Activated T-helper 1 cell treated with anti-CD3 and anti-CD28 coated beads, Interleukin-2, amount 50 U/mL, for 16 hours (primary cell): ENCODE data around the gene CANT1.
A peak's percentile ranks its signal among the peaks of the same experiment; 100 is the strongest.

Source experiments
- DNase-seq, 2 donors: peaks; one replicate each; pipeline ENCODE4 v3.0.0-alpha.2; 2020; ENCODE audit warnings: low read depth in 1 of 2, low spot score in 1 of 2

Gene CANT1

DNA sequence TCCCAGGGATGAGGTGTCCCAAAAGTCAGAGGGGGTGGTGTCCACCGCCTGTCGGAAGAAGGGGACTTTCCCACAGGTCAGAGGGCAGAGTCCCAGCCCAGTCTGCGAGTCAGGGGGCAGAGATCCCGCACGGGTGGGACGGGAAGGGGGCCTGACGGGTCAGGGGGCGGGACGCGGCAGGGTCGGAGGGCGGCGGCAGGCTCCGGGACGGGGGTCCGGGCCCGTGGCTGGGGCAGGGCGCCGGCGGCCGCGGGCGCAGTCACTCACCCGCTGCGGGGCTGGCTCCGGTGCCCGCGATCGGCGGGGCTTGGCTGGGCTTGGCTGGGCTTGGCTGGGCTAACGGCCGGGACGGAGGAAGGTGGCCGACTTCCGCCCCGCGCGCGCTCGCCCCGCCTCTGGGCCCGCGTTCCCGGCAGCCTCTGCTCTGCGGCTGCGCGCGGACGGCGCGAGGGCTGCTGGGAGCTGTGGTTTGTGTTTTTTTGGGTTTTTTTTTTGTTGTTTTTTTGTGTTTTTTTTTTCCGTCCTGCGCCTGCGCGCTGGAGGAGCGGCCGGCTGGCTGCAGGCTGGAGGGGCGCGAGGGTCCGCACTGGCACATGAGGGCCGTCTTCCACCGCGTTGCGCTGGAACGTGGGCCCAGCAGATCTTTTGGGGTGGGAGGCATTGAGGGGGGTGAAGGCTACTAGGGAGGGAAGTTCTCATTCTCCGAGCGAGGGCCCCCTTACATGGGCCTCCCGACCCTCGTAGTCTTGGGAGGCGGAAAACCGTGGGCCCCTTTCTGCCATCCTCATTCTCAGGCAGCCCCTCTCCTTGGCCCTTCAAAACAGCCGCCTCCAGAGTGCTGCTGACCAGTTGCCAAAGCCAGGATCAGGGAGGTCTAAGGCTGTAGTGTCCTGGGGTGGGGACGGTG is at the start of gene CANT1:
CANT1 (minus strand) TSS at position 368 of the 907 bp plus-strand sequence. CDS start 12,142 bp downstream, outside the sequence.
- DNase-seq, result peak; percentile 65 to 77

DNA sequence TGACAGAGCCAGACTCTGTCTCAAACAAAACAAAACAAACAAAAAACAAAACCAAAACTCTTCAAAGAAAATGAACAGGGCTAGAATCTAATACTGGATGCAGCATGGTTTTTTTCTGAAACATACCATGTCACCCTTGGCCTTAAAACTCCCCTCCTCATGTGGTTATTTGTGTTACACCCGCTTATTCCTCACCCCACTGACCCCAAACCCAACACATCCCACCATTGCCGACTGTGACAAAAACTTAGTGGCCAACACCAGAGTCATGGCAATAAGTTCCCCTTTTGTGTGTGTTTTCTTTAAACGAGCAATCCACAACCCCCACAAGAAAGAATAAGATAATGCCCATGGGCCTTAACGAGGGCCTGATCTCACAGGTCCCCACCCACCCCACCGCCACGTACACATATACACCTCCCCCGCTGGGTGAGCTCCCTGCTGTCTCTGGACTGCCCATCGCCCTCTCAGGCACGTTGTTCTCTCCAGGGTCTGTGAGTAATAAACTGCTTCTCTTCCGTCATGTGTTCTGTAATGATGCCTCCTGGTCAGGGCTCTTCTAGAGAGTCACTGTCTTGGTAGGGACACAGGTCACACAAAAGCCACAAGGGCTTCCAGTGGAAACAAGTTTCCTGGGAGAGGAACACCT is 48.3 kb upstream of the CANT1 start:
- DNase-seq, result no peak

DNA sequence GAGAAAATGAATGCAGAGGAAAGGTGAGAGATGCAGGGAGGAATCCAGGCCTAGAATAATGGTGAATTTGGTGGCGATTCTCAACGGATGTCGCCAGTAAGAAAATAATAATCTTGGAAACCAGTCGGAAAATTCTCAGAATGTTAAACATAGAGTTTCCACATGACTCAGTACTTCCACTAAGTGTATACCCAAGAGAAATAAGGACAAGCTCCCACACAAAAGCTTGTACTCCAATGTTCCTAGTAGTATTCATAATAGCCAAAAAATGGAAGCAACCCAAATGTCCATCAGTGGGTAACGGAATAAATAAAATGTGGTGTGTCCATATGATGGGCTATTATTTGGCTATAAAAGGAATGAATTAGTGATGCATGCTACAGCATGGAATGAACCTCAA is 45.6 kb upstream of the CANT1 start:
- no peak for DNase-seq

DNA sequence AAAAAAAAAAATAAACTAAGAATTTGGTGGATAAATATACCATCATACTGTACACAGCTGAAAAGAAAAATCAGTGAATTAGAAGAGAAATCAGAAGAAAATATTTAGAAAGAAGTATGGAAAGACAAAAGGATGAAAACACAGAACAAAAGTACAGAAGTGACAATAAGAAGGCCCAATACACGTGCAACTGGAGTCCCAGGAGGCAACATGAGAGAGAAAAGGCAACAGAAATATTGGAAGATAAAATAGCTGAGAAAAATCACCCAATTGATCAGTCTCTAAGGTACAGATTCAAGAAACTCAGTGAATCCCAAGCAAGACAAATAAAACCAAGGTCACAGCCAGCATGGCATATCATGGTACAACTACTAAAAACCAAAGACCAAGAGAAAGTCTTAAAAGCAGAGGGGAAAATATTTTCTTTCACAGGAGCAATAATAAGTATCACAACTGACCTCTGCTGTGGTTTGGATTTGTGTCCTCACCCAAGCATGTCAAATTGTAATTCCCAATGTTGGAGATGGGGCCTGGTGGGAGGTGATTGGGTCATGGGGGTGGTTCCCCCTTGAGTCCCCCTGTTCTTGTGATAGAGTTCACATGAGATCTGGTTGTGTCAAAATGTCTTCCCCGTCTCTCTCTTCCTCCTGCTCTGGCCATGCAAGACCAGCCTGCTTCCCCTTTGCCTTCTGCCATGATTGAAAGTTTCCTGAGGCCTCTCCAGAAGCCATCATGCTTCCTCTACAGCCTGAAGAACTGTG is 44.8 kb upstream of the CANT1 start:
- DNase-seq, result no peak

DNA sequence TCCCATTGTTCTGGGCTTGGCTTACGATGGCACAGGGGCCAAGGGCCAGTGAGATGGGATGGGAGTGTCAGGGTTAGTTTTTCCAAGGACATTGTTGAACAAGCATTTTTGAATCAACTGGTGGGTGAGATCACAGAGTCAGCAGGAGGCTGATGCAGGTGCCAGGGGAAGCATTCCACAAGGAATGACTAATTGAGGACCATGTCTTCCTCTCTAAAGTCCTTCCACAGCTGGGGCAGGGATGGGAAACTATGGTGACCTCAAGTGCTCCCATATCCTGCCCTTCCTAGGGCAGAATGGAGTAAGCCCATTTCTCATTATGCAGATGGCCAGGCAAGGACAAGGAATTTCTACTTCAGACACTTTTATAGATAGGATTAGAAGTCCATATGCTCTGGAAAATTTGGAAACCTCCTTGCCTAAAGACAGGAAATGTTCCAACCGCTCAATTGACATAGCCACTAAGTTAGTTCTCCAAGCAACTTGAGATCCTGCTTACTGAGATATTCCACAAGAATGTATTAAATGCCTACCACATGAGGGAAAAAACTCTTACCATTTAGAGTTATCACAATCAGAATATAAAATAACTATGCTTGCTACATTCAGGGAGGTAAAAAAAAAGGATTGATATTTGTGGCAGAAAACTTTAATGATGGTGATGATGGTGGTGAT is 43.8 kb upstream of the CANT1 start:
- DNase-seq, result no peak

DNA sequence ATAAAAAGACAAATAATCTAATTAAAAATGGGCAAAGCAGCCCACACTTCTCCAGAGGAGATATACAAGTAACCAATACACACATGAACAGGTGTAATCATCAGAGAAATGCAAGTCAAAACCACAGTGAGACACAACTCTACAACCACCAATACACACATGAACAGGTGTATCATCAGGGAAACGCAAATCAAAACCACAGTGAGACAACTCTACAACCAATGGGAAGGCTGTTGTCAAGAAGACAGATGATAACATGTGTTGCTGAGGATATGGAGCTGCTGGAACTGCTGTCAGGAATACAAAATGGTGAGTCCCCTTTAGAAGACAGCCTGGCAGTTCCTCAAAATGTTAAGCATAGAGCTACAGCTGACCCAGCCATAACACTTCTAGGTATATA is 42.6 kb upstream of the CANT1 start:
- DNase-seq, result no peak

DNA sequence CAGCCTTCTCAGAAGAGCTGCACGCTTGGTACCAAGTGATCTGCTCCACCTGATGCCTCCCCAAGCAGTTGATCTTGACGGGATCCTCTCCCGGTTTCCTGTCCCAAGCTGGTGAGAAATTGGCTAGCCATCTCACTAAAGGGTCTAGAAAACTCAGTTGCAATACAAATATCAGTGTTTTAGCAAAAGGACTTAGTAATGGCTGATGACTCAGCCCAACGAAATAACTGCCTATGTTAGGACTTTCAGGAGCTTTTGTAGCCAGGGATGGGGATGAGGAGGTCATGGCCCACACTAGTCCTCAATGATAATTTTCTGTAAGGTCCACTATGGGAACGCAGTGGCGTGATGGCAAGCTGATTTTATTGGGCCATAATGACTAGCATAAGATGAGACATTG is 41.7 kb upstream of the CANT1 start:
- no peak for DNase-seq

DNA sequence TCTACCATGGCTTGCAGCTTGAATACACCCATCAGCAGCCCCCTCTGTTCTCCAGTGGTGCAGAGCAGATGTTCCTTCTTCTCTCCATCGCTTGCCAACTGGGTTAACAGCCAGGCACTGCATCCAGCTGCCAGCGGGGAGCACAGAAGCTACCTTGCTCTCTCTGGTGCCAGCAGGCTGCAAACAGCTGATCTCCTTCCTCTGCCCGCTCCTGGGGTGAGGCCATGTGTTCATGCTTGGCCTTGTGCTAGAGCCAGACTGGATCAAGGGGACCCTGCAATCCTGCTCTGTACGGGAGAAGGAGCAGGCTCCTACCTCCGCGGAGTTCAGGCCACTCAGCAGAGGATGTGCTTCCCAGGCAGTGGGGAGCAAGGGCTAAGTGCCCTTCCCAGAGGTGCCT is 41.0 kb upstream of the CANT1 start:
- no peak for DNase-seq

DNA sequence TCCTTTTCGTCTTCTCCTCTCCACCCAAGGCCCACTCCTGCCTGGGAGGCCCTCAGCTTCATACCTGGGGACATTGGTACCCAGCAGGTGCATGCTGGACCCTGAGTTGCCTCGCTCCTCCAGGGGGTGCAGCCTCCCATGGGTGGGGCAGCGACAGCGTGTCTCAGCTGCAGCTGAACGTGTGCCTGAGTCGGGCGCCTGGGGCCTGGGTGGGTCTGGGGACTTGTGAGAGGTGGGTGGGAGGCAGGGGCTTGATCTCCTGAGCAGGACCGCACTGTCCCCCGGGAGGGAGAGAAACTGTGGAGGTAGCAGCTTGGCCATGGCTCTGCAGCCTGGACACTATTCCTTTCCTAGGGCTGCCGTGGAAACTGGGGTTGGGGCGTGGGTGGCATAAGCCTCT is 40.3 kb upstream of the CANT1 start:
- no peak for DNase-seq

DNA sequence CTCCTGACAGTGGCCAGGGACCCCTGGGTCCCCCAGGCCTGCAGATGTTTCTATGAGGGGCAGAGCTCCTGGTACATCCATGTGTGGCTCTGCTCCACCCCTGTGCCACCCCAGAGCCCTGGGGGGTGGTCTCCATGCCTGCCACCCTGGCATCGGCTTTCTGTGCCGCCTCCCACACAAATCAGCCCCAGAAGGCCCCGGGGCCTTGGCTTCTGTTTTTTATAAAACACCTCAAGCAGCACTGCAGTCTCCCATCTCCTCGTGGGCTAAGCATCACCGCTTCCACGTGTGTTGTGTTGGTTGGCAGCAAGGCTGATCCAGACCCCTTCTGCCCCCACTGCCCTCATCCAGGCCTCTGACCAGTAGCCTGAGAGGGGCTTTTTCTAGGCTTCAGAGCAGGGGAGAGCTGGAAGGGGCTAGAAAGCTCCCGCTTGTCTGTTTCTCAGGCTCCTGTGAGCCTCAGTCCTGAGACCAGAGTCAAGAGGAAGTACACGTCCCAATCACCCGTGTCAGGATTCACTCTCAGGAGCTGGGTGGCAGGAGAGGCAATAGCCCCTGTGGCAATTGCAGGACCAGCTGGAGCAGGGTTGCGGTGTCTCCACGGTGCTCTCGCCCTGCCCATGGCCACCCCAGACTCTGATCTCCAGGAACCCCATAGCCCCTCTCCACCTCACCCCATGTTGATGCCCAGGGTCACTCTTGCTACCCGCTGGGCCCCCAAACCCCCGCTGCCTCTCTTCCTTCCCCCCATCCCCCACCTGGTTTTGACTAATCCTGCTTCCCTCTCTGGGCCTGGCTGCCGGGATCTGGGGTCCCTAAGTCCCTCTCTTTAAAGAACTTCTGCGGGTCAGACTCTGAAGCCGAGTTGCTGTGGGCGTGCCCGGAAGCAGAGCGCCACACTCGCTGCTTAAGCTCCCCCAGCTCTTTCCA is 39.5 kb upstream of the CANT1 start:
- no peak for DNase-seq

DNA sequence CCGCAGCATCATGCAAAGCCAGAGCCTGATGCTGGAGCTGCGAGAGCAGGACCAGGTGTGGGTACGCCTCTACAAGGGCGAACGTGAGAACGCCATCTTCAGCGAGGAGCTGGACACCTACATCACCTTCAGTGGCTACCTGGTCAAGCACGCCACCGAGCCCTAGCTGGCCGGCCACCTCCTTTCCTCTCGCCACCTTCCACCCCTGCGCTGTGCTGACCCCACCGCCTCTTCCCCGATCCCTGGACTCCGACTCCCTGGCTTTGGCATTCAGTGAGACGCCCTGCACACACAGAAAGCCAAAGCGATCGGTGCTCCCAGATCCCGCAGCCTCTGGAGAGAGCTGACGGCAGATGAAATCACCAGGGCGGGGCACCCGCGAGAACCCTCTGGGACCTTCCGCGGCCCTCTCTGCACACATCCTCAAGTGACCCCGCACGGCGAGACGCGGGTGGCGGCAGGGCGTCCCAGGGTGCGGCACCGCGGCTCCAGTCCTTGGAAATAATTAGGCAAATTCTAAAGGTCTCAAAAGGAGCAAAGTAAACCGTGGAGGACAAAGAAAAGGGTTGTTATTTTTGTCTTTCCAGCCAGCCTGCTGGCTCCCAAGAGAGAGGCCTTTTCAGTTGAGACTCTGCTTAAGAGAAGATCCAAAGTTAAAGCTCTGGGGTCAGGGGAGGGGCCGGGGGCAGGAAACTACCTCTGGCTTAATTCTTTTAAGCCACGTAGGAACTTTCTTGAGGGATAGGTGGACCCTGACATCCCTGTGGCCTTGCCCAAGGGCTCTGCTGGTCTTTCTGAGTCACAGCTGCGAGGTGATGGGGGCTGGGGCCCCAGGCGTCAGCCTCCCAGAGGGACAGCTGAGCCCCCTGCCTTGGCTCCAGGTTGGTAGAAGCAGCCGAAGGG is 38.6 kb upstream of the CANT1 start:
- no peak for DNase-seq

DNA sequence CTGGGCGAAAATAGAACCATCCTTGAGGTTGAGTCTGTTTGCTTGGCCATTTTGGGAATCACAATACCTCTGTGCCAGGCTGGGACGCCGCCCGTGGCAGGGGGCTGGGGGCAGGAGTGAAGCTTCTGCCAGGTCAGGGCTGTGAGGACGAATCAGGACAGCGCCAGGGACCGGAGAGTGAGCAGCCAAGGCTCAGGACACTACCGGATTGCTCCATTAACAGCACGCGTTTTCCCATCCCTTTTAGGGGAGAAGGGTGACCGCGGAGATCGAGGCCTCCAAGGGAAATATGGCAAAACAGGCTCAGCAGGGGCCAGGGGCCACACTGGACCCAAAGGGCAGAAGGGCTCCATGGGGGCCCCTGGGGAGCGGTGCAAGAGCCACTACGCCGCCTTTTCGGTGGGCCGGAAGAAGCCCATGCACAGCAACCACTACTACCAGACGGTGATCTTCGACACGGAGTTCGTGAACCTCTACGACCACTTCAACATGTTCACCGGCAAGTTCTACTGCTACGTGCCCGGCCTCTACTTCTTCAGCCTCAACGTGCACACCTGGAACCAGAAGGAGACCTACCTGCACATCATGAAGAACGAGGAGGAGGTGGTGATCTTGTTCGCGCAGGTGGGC is 37.8 kb upstream of the CANT1 start:
- DNase-seq, result no peak

DNA sequence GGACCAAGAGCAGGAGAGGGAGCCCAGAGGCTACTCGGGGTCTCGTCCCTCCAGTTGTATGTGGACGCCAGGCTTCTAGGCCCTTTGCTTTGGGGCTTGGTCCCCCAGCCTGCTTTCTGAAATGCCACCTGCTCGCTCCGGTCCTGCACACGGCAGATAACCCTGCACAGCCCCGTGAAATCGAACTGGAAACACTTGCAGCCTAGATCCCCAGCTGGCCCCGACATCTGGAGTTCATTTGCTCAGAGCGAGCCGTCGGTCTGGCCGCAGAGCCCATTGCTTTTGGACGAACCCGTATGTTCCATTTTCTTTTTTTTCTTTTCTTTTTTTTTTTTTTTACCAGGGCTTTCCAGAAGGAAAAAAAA is 37.3 kb upstream of the CANT1 start:
- no peak for DNase-seq

DNA sequence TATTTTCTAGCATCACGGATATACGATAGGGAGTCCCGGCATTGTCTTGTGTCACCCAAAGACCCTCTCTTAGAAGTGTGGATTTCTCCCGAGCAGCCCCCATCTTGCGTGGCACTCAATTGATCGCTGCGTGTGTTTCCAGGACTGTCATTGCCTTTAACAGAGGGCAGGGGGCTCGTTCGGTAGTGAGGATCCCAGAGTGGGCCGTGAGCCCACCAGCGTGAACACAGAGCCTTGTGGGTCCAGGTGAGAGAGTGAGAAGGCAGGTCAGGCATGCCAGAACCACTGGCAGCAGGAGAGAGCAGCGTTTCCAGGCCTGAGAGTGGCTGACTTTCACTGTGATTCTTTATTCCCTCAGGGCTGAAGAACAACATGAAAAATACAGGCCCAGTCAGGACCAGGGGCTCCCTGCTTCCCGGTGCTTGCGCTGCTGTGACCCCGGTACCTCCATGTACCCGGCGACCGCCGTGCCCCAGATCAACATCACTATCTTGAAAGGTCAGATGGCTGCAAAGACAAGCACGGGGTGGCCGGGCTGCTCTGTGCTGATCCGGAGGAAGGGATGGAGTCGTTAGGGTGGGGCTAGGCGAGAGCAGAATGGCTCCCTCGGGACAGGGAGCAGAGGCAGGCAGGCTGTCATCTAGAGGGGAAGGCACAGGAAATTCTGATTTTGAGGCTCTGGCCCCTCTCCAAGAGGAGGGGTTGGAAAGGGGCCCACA is 36.8 kb upstream of the CANT1 start:
- DNase-seq, result no peak

DNA sequence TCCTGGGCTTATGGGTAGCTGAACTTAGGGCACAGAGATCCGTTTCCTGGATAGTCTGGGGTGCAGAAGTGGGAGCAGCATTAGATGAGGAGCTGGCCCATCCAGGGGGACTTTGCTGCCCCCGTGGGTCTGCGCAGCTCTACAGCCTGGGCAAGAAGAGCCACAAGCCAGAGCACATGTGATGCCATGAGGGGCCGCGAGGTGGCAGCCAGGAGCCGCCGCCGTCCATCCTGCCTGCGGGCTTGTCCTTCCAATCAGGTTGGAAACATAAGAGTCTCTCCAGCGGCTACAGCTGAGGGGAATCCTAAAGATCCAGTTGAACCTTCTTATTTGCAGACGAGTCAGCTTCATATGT is 36.3 kb upstream of the CANT1 start:
- DNase-seq, result peak; percentile 28 to 29

DNA sequence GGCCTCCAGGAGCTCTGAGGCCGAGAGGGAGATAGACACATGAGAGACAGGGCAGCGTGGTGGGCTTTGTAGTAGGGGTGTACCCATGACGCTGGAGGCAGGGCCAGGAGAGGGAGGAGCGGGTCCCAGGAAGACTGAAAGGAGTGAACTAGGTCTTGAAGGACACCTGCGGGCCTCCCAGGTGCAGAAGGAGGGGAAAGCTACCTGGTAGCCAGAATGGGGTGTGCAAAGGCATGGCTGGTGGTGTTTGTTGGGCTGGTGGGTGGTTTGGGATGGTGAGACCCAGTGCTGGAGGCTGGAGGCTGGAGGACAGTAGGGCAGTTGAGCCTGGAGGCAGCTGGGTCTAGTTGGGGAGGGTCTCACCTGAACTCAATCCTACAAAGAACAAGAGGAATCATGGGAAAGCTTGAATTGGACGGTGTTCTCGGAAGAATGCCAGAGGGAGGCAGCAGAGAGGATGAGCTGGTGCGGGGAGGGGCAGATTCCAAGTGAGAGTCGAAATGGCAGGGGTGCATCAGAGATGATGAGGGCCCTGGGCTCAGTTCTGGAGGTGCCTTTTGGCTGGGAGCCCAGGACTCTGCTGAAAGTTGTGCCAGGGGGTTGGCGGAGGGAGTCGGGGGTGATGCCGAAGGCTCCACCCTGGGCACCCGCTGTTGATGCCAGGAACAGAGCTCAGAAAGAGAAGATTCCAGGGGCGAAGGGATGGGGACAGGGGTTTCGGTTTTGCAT is 35.6 kb upstream of the CANT1 start:
- no peak for DNase-seq

DNA sequence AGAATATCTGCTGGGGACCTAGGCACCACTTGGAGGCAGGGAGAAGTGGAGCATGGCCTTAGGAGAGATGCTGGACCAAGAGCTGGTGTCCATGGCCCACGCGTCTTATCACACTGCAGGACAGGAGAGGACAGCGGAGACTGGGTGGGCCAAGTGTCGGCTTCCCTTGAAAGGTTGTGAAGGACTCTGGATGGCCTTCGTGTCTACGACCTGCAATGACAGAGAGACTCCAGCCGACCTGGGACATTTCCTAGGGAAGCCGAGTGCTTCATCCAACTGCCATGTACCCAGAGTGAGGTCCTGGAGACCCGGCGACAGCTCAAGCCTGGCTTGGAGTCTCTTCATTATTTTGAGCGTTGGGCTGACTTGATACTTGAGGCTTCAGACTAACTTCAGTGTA is 34.9 kb upstream of the CANT1 start:
- DNase-seq, result no peak

DNA sequence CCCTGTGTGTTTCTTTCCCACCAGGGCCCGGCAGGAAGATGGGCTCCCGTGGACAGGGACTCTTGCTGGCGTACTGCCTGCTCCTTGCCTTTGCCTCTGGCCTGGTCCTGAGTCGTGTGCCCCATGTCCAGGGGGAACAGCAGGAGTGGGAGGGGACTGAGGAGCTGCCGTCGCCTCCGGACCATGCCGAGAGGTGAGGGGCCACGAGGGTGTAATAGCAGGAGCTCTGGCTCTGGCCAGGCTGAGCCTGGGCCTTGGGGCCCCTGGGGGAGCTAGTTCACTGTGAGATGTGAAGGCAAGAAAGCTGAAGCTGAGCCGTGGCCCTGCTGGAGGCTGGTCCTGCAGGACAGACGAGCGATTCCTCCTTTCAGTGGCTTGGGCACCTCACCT is 34.4 kb upstream of the CANT1 start:
- DNase-seq, result no peak
